Heart right ventricle (tissue), 16 donors: Measurements from ENCODE around the gene DALRD3. TPM values are rescaled to one million over a fixed set of nuclear protein-coding genes. Genes with fewer than 3 reads are reported as not detected.

Source experiments
- ATAC-seq, 8 donors: fragments of 200-7000 bp; cut with Tn5 transposase; one replicate each; pipeline ENCODE4 v1.9.1; 2020; ENCODE audit warnings: mild to moderate bottlenecking in 8 of 8, moderate library complexity in 8 of 8, moderate number of reproducible peaks in 1 of 8
- DNase-seq, 2 donors: peaks; one replicate each; pipeline ENCODE4 v3.0.0-alpha.2; 2020
- H3K27ac ChIP-seq, 10 donors: fragments of 200-600 bp; sonication (generic) in 2 of 10; one replicate each; pipeline versions ENCODE4 v1.5.0 to v1.8.0; 2020 to 2022; ENCODE audit warnings: mild to moderate bottlenecking in 3 of 10
- H3K27me3 ChIP-seq, 7 donors: fragments of 200-600 bp; one replicate each; pipeline ENCODE4 v1.8.0; 2021 to 2022; ENCODE audit warnings: mild to moderate bottlenecking in 2 of 7
- H3K36me3 ChIP-seq, 9 donors: fragments of 200-600 bp; sonication (generic) in 1 of 9; one replicate each; pipeline versions ENCODE4 v1.5.0 to v1.8.0; 2020 to 2022; ENCODE audit warnings: mild to moderate bottlenecking in 2 of 9
- H3K4me1 ChIP-seq, 9 donors: fragments of 200-600 bp; sonication (generic) in 1 of 9; one replicate each; pipeline versions ENCODE4 v1.5.0 to v1.8.0; 2020 to 2022; ENCODE audit warnings: mild to moderate bottlenecking in 4 of 9
- H3K4me3 ChIP-seq, 10 donors: fragments of 200-600 bp; sonication (generic) in 2 of 10; one replicate each; pipeline versions ENCODE4 v1.5.0 to v1.8.0; 2020 to 2022; ENCODE audit warnings: mild to moderate bottlenecking in 7 of 10, moderate library complexity in 2 of 10
- H3K9me3 ChIP-seq, 11 donors: fragments of 200-600 bp in 10 of 11; sonication (generic) in 2 of 11; one replicate each; pipeline versions ENCODE4 v1.5.0 to v1.8.0; 2013 to 2022; ENCODE audit warnings: mild to moderate bottlenecking in 2 of 11, control low read depth in 1 of 11, moderate library complexity in 1 of 11
- CTCF ChIP-seq, 9 donors: fragments of 200-600 bp; sonication (generic) in 2 of 9; IDR thresholded peaks; one replicate each; pipeline versions ENCODE4 v1.5.0 to v1.8.0; 2021 to 2022; ENCODE audit warnings: antibody characterized with exemption in 9 of 9, mild to moderate bottlenecking in 5 of 9, moderate library complexity in 1 of 9
- WGBS, 2 donors: extraction: QIAGEN DNeasy Blood & Tissue Kit; methylation state at CpG; one replicate each; pipeline ENCODE4 v1.1.7; 2013; ENCODE audit warnings: inconsistent platforms in 1 of 2; 5-methylcytosine and 5-hydroxymethylcytosine counted together
- intact Hi-C, 10 donors: fragments of 100-400 bp; cut with DNase I; formaldehyde crosslinking; loops; one replicate each; pipeline versions ENCODE4 v1.11.1 to v1.14.2; 2022
- polyA plus RNA-seq, 2 donors: library from polyadenylated mRNA; stranded (reverse); fragments of 200-250 nt; gene quantifications; one replicate each; pipeline ENCODE4 v1.2.3, GENCODE V29; 2013
- total RNA-seq, 10 donors: library from RNA; stranded (reverse); fragmentation: NEBNext Ultra II Directional in 3 of 10; extraction: Animal tissue kit (Norgen Biotek cat#: 25700) in 3 of 10; gene quantifications; one replicate each; pipeline versions ENCODE4 v1.2.1 to v1.2.4, GENCODE V29; 2021 to 2023
- donor health status: Arrhythmogenic right ventricular cardiomyopathy.
- donor health status: ischemic (EF 13 %, LVEDD 7.1; RV severe dilation, severe dysfunction).
- donor health status: healthy with polysubstance abuse.
- donor health status: DM: no; HTN: yes; CAD: no.
- donor health status: DM: no; HTN: no; CAD: no.
- donor health status: ischemic (EF 25% LVEDD 6.9; RV normal size, moderate dysfunction).
- donor health status: ischemic (EF 25% LVEDD 5.7; RV mildly dilated, moderate dysfunction).
- donor health status: healthy.
- donor health status: DM: yes; HTN: yes; CAD: no.
- donor health status: Ischemic cardiomyopathy.
- donor health status: ischemic (EF 35%, LVEDD 5.7; RV mildly dilated, moderate dysfunction).
- donor health status: nonischemic (EF 11% LVEDD 7.7; RV severe dilation, severe dysfunction).
- donor health status: DM: yes; HTN: yes; CAD: no.
- donor health status: PGD.
- donor health status: ischemic (EF 29% LVEDD 5.4; RV normal size, mild dysfunction).
- donor health status: nonischemic (EF 23%, LVEDD 6.1; RV moderate dilation, normal function).

The DALRD3 gene
- total and polyA plus RNA-seq, 12 donors = 7.6 to 17.8 (median 14.8) TPM

- ATAC-seq = no peak
- intact Hi-C loops = no loop called here
- DNase-seq = no peak
- 72 to 80% methylated on average over 5 of the region's 5 CpGs for WGBS, 2 donors
- H3K4me1 ChIP-seq = peaks cover 0 to 16% (median 0%) of the 10 kb centered on the region in 9 donors
- TF ChIP-seq CTCF (IDR thresholded peaks at IDR 0.05) = no peak
- peaks cover 0 to 94% (median 57%) of the 10 kb centered on the region in 9 donors for H3K36me3 ChIP-seq
- H3K4me3 ChIP-seq = no peak overlapping the region
- no peaks in the 10 kb centered on the region for H3K27me3 ChIP-seq
- H3K9me3 ChIP-seq = no peaks in the 10 kb centered on the region
- H3K27ac ChIP-seq = peak overlapping the region in 1 of 10 donors; percentile 15
Measured at GRCh38 chr3:48982686-48983085, 35.7 kb downstream of the DALRD3 start.

- H3K27ac ChIP-seq = no peak overlapping the region
- intact Hi-C loops = no loop called here
- DNase-seq (no peak), ATAC-seq (no peak)
- H3K4me1 ChIP-seq = peaks cover 0 to 16% (median 0%) of the 10 kb centered on the region in 9 donors
- no peaks in the 10 kb centered on the region for H3K9me3 ChIP-seq
- no peak overlapping the region for H3K4me3 ChIP-seq
- H3K36me3 ChIP-seq = peaks cover 0 to 98% (median 60%) of the 10 kb centered on the region in 9 donors
- no peak for TF ChIP-seq CTCF (IDR thresholded peaks at IDR 0.05)
- no peaks in the 10 kb centered on the region for H3K27me3 ChIP-seq
Measured at GRCh38 chr3:48982016-48982415, 36.4 kb downstream of the DALRD3 start.

GRCh38 chr3:48980295-48980694 lies 38.1 kb downstream of the DALRD3 start:
- peaks cover 4 to 99% (median 72%) of the 10 kb centered on the region in 9 donors for H3K36me3 ChIP-seq
- intact Hi-C loops = no loop called here
- H3K9me3 ChIP-seq = no peaks in the 10 kb centered on the region
- no peak for TF ChIP-seq CTCF (IDR thresholded peaks at IDR 0.05)
- ATAC-seq = peak in 4 of 8 donors; percentile 40 to 62 (median 49)
- H3K4me1 ChIP-seq = peaks cover 0 to 16% (median 0%) of the 10 kb centered on the region in 9 donors
- DNase-seq = no peak
- no peaks in the 10 kb centered on the region for H3K27me3 ChIP-seq
- H3K4me3 ChIP-seq = no peak overlapping the region
- no peak overlapping the region for H3K27ac ChIP-seq
- 58 to 59% methylated on average over 4 of the region's 4 CpGs for WGBS, 2 donors

GRCh38 chr3:48979451-48979850 lies 38.9 kb downstream of the DALRD3 start:
- intact Hi-C loops = no loop called here
- no peak for DNase-seq
- Histone ChIP-seq H3K4me3 (no peak overlapping the region), H3K4me1 (peaks cover 0 to 16% (median 0%) of the 10 kb centered on the region in 9 donors), H3K9me3 (no peaks in the 10 kb centered on the region), H3K27ac (no peak overlapping the region), H3K27me3 (no peaks in the 10 kb centered on the region), H3K36me3 (peaks cover 6 to 99% (median 74%) of the 10 kb centered on the region in 9 donors)
- peak in 1 of 8 donors; percentile 32 for ATAC-seq
- no peak for TF ChIP-seq CTCF (IDR thresholded peaks at IDR 0.05)
- WGBS, 2 donors = 93 to 94% methylated on average over 3 of the region's 3 CpGs
